GM19467 (cell line): Measurements from ENCODE around the gene UGT2B17.

ENCODE experiments used
- ATAC-seq: cut with Tn5 transposase; IDR thresholded peaks from one replicate; pipeline ENCODE4 v1.9.1; 2021; ENCODE audit warnings: mild to moderate bottlenecking, moderate library complexity; ENCODE audit not compliant: unreplicated experiment

The UGT2B17 gene

GRCh38 chr4:68490826-68491457, 85.2 kb downstream of the UGT2B17 start:
- ATAC-seq, result no peak

DNA sequence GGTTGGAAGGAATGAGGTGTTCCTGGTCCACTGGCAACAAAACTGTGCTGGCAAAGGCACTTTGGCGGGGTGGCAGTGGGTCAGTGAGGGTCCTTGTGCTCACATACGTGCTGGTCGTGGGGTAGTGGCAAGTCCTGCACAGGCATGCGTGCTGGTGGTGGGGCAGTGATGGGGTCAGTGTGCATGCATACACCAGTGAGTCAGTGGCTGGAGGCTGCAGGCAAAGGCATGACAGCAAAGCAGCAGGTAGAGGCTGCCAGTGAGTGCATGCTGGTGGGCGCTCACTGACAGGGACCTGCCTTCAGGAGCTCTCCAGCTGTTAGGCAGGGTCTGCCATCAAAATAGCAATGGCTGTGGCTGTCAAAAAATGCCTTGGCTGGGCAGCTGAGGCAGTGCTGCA, 86.8 kb downstream of the UGT2B17 start:
- ATAC-seq, result no peak
